ENCODE results near the gene GBP7. TPM values are rescaled to one million over a fixed set of nuclear protein-coding genes. Genes with fewer than 3 reads are reported as not detected.
"Not testable (repeated sequence)": the region's sequence is repeated elsewhere in the genome, so short reads cannot be mapped to it uniquely, and the experiment has no call there.

GBP7 gene
- total RNA-seq, 2 donors from 2014 or later, result 0.23 TPM; not detected in 1

- ATAC-seq (replicated peaks in 1 of 2) (peak; percentile 68 to 73), DNase-seq (peak; percentile 88 to 89)
- Mint-ChIP-seq H3K36me3 (ENCODE audit: insufficient read depth in 2 of 2) (peaks cover 26 to 39% of the 10 kb centered on the region in 2 donors), H3K4me1 (ENCODE audit: low read depth) (peaks cover 57% of the 10 kb centered on the region), H3K27ac (peak overlapping the region; percentile 98), H3K4me3 (peak overlapping the region; percentile 92 to 99)
- H3K27me3 Mint-ChIP-seq (ENCODE audit: low read depth); H3K9me3 Mint-ChIP-seq: not testable (repeated sequence)
Measured at GRCh38 chr1:89126602-89127565, 48.9 kb downstream of the GBP7 start.

DNA sequence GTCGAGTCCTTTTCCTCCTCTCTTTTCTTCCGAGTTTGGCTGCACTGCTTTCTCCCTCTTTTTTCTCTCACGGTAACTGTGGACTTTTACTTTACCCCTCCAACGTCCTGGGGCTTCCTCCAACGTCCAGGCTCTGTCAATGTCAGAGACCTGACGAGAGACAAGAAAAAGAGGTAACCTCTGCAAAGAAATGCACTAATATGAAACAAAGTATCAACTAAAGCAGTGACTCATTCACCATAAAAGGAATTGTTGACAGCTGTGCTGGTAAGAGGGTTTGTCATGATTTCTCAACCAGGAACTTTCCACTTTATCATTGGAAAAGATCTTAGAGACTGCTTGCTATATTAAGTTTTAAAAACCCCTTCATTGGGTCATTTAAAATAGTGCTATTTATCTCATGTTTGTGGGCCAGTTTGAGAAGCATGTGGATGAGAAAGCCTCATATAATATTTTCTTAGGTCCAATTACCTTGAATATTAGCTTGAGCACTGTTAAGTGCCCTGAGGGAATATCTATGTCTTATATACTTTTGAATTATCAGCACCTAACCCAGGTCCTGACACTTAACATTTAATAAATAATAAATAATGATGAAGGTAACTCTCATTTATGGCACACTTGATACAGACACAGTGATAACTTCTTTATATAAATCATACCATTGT is 49.8 kb downstream of the GBP7 start, which contains the start of gene GBP2:
GBP2 (minus strand) TSS at position 202 of the 668 bp plus-strand sequence. CDS start 4,148 bp downstream, outside the sequence.
- H3K27ac Mint-ChIP-seq, result peak within 1 kb of the TSS; percentile 98
- H3K4me3 Mint-ChIP-seq, result peak within 1 kb of the TSS; percentile 97 to 99
- no peaks in the 10 kb centered on the region for H3K27me3 Mint-ChIP-seq (ENCODE audit: low read depth)
- DNase-seq (peak; percentile 21 to 37), ATAC-seq (replicated peaks in 1 of 2) (peak; percentile 73 to 77)
- peaks cover 30 to 41% of the 10 kb centered on the region in 2 donors for H3K36me3 Mint-ChIP-seq (ENCODE audit: insufficient read depth in 2 of 2)
- H3K4me1 Mint-ChIP-seq (ENCODE audit: low read depth), result peaks cover 61% of the 10 kb centered on the region
- peaks cover 0 to 3% of the 10 kb centered on the region in 2 donors for H3K9me3 Mint-ChIP-seq

DNA sequence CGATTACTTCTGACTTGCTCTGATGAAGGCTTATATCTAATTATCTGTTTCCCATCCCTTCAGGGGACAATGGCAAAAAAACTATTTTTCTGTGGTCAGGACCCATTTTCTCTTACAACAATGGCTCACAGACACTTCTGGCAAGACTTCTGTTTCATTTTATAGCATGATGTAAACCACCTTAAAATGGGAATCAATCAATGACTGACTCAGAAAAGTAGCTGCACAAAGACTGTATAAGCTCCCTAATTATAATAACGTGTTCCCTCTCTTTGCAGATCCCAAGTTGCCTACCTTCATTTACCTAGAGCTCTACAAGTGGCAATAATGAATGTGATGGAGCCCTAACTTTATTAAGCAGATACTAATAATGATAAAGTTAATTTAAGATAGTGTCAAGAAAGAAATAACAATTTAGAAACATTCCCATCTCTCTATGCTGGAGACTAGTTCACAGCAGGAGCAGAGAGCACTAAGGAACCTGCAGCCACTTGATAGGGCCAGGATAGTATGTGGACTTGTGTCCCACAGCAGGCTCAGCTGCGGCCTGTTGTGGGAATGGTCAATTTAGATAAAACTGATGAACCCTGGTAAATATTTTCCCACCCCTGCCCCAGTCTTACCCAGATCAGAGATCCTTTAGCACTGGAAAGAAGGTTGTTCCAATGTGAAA is 50.4 kb downstream of the GBP7 start:
- Mint-ChIP-seq H3K4me3 (peak overlapping the region; percentile 97 to 99), H3K36me3 (ENCODE audit: insufficient read depth in 2 of 2) (peaks cover 31 to 43% of the 10 kb centered on the region in 2 donors), H3K9me3 (peaks cover 0 to 3% of the 10 kb centered on the region in 2 donors), H3K27me3 (ENCODE audit: low read depth) (no peaks in the 10 kb centered on the region), H3K4me1 (ENCODE audit: low read depth) (peaks cover 59% of the 10 kb centered on the region), H3K27ac (peak overlapping the region; percentile 98)
- DNase-seq (no peak), ATAC-seq (replicated peaks in 1 of 2) (peak in 1 of 2 donors; percentile 8)

- H3K4me1 Mint-ChIP-seq (ENCODE audit: low read depth), result peaks cover 30% of the 10 kb centered on the region
- no peaks in the 10 kb centered on the region for H3K9me3 Mint-ChIP-seq
- DNase-seq (no peak), ATAC-seq (replicated peaks in 1 of 2) (no peak)
- H3K27me3 Mint-ChIP-seq (ENCODE audit: low read depth), result no peaks in the 10 kb centered on the region
- H3K36me3 Mint-ChIP-seq (ENCODE audit: insufficient read depth in 2 of 2), result peaks cover 26 to 41% of the 10 kb centered on the region in 2 donors
- H3K27ac Mint-ChIP-seq, result peak overlapping the region; percentile 98
- peak overlapping the region in 1 of 2 donors; percentile 97 for H3K4me3 Mint-ChIP-seq
Measured at GRCh38 chr1:89121641-89122040, 54.2 kb downstream of the GBP7 start.

DNA sequence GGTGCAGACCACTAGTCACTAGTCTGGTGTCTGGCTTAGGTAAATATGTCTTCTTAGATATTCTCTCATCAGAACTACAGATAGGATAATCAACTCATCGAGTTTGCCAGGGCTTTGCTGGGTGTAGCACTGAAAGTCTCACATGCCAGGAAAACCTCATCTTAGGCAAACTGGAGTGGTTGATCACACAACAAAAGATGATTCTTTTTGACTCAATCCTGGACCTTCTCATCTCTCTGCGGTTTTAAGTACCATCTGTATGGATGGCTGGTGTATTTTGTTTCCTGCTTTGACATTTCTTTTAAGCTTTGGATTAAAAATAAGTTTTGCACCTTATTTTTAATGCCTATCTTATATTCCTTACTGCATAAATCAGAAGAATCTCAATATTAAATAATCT is 61.1 kb downstream of the GBP7 start:
- Mint-ChIP-seq H3K27ac (peak overlapping the region; percentile 57), H3K4me1 (ENCODE audit: low read depth) (peaks cover 37% of the 10 kb centered on the region), H3K36me3 (ENCODE audit: insufficient read depth in 2 of 2) (peaks cover 26 to 47% of the 10 kb centered on the region in 2 donors), H3K9me3 (peaks cover 0 to 3% of the 10 kb centered on the region in 2 donors), H3K27me3 (ENCODE audit: low read depth) (no peaks in the 10 kb centered on the region), H3K4me3 (no peak overlapping the region)
- DNase-seq (no peak), ATAC-seq (replicated peaks in 1 of 2) (peak; percentile 25 to 64)

DNA sequence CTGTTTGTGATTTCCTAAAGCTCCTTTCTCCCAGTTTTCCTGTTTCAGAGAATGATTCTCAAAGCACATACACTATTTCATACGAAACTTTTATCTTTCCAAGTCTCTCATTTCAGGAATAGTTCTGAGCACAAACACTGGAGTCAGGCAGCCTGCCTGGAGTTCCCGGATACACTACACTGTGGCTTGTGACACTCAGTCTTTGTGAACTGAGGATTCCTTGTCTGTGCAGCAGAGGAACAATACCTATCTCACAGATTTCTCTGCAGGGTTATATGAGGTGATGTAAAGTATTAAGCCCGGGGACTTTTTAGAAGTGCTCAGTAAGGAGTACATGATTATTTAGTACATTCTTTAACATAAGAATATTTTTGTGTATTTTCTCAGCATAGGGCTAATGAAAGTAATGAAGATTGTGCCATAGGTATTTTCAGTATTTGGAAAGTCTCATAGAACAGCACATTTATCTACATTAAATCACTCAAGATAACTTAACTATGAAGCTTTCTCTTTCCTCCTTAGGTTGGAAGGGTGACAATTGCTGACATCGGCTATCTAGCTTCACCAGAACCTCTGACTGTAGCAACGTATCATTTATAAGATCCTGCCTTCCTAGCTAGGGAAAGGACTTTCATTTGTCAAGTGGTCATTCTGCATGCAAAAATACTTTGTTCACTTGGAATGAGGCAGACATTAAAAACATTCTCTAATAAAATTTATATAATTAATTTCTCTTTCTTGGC is 62.8 kb downstream of the GBP7 start:
- peaks cover 32 to 62% of the 10 kb centered on the region in 2 donors for H3K36me3 Mint-ChIP-seq (ENCODE audit: insufficient read depth in 2 of 2)

DNA sequence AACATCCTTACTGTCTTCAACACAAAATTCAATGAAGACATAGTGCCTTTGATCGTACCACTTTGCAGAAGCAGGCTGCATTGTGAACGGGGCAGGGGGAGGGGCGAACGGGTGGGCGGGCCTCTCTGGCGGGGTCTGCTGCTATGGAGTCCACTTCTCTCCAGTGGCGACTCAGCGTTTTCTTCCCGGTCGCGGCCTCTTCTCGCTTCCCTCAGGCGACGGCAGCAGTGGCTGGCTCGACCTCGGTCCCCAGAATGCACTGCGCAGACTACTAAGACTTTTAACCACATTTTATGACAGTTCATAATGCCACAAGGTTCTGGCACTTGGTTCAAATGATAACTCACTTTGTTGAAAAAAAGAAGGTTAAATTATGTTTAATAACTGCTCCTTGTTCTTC is 71.1 kb downstream of the GBP7 start:
- DNase-seq (no peak), ATAC-seq (replicated peaks in 1 of 2) (peak in 1 of 2 donors; percentile 8)
- Mint-ChIP-seq H3K9me3 (peaks cover 0 to 4% of the 10 kb centered on the region in 2 donors), H3K27me3 (ENCODE audit: low read depth) (no peaks in the 10 kb centered on the region), H3K27ac (peak overlapping the region; percentile 56), H3K4me1 (ENCODE audit: low read depth) (peaks cover 27% of the 10 kb centered on the region), H3K36me3 (ENCODE audit: insufficient read depth in 2 of 2) (peaks cover 25 to 59% of the 10 kb centered on the region in 2 donors), H3K4me3 (peak overlapping the region in 1 of 2 donors; percentile 3)

More for the DNA sequence above, 62.8 kb downstream of the GBP7 start:
- DNase-seq, result no peak
- H3K27me3 Mint-ChIP-seq (ENCODE audit: low read depth), result no peaks in the 10 kb centered on the region
- peaks cover 0 to 3% of the 10 kb centered on the region in 2 donors for H3K9me3 Mint-ChIP-seq
- ATAC-seq (replicated peaks in 1 of 2), result no peak
- peaks cover 37% of the 10 kb centered on the region for H3K4me1 Mint-ChIP-seq (ENCODE audit: low read depth)
- no peak overlapping the region for H3K4me3 Mint-ChIP-seq
- peak overlapping the region; percentile 25 for H3K27ac Mint-ChIP-seq

GRCh38 chr1:89104147-89104546 is 71.7 kb downstream of the GBP7 start:
- no peak for DNase-seq
- Mint-ChIP-seq H3K4me3 (peak overlapping the region; percentile 1 to 3), H3K27me3 (ENCODE audit: low read depth) (no peaks in the 10 kb centered on the region), H3K27ac (peak overlapping the region; percentile 56), H3K4me1 (ENCODE audit: low read depth) (peaks cover 27% of the 10 kb centered on the region), H3K9me3 (peaks cover 0 to 4% of the 10 kb centered on the region in 2 donors), H3K36me3 (ENCODE audit: insufficient read depth in 2 of 2) (peaks cover 22 to 54% of the 10 kb centered on the region in 2 donors)
- peak; percentile 75 to 76 for ATAC-seq (replicated peaks in 1 of 2)

- no peaks in the 10 kb centered on the region for H3K27me3 Mint-ChIP-seq (ENCODE audit: low read depth)
- DNase-seq (no peak), ATAC-seq (replicated peaks in 1 of 2) (peak in 1 of 2 donors; percentile 41)
- H3K4me3 Mint-ChIP-seq, result no peak overlapping the region
- H3K27ac Mint-ChIP-seq, result peak overlapping the region; percentile 64
- H3K36me3 Mint-ChIP-seq (ENCODE audit: insufficient read depth in 2 of 2), result peaks cover 17 to 36% of the 10 kb centered on the region in 2 donors
- peaks cover 27% of the 10 kb centered on the region for H3K4me1 Mint-ChIP-seq (ENCODE audit: low read depth)
- peaks cover 2 to 7% of the 10 kb centered on the region in 2 donors for H3K9me3 Mint-ChIP-seq
Measured at GRCh38 chr1:89102021-89102420, 73.8 kb downstream of the GBP7 start.

GRCh38 chr1:89100412-89100811 is 75.4 kb downstream of the GBP7 start:
- Mint-ChIP-seq H3K27ac (no peak overlapping the region), H3K36me3 (ENCODE audit: insufficient read depth in 2 of 2) (peaks cover 11 to 22% of the 10 kb centered on the region in 2 donors), H3K27me3 (ENCODE audit: low read depth) (no peaks in the 10 kb centered on the region), H3K9me3 (peaks cover 5 to 11% of the 10 kb centered on the region in 2 donors), H3K4me3 (no peak overlapping the region), H3K4me1 (ENCODE audit: low read depth) (peaks cover 20% of the 10 kb centered on the region)
- DNase-seq (no peak), ATAC-seq (replicated peaks in 1 of 2) (no peak)

GRCh38 chr1:89098857-89099256 is 76.9 kb downstream of the GBP7 start:
- no peaks in the 10 kb centered on the region for H3K27me3 Mint-ChIP-seq (ENCODE audit: low read depth)
- no peak overlapping the region for H3K27ac Mint-ChIP-seq

GRCh38 chr1:89095737-89096136 is 80.1 kb downstream of the GBP7 start:
- ATAC-seq (replicated peaks in 1 of 2), result no peak
- Mint-ChIP-seq H3K4me1 (ENCODE audit: low read depth) (peaks cover 7% of the 10 kb centered on the region), H3K9me3 (peaks cover 5 to 10% of the 10 kb centered on the region in 2 donors), H3K4me3 (no peak overlapping the region), H3K36me3 (ENCODE audit: insufficient read depth in 2 of 2) (peaks cover 4 to 11% of the 10 kb centered on the region in 2 donors), H3K27me3 (ENCODE audit: low read depth) (no peaks in the 10 kb centered on the region), H3K27ac (peak overlapping the region; percentile 29)
- DNase-seq, result no peak

More at GRCh38 chr1:89098857-89099256, 76.9 kb downstream of the GBP7 start:
- DNase-seq (no peak), ATAC-seq (replicated peaks in 1 of 2) (no peak)
- H3K9me3 Mint-ChIP-seq, result peaks cover 5 to 10% of the 10 kb centered on the region in 2 donors
- peaks cover 4% of the 10 kb centered on the region for H3K4me1 Mint-ChIP-seq (ENCODE audit: low read depth)
- peaks cover 7 to 11% of the 10 kb centered on the region in 2 donors for H3K36me3 Mint-ChIP-seq (ENCODE audit: insufficient read depth in 2 of 2)
- H3K4me3 Mint-ChIP-seq, result no peak overlapping the region
